IMR-90 (cell line): ENCODE measurements around the gene BRAF.
"Not testable (repeated sequence)": the region's sequence is repeated elsewhere in the genome, so short reads cannot be mapped to it uniquely, and the experiment has no call there.

Experiments
- CHD1 ChIP-seq: IDR thresholded peaks from 2 replicates; pipeline ENCODE4 v1.6.1; 2012; ENCODE audit warnings: low read depth, low read length, improper control_type of control experiment
- CTCF ChIP-seq: conservative IDR thresholded peaks from 2 replicates; pipeline ENCODE4 v1.5.1; 2012; ENCODE audit warnings: mild to moderate bottlenecking, low read depth, low read length, improper control_type of control experiment
- ELK1 ChIP-seq: fragments of 150-350 bp; IDR thresholded peaks from 2 replicates; pipeline ENCODE4 v1.6.1; 2016; ENCODE audit warnings: low read depth, mild to moderate bottlenecking, low read length, moderate library complexity, borderline replicate concordance
- MAZ ChIP-seq: IDR thresholded peaks from 2 replicates; pipeline ENCODE4 v1.6.1; 2012; ENCODE audit warnings: low read depth, mild to moderate bottlenecking, low read length, improper control_type of control experiment, moderate library complexity, borderline replicate concordance
- MXI1 ChIP-seq: IDR thresholded peaks from 2 replicates; pipeline ENCODE4 v1.6.1; 2012; ENCODE audit warnings: low read depth, mild to moderate bottlenecking, low read length, moderate library complexity, borderline replicate concordance
- POLR2A ChIP-seq: IDR thresholded peaks from 2 replicates; pipeline ENCODE4 v1.6.1; 2012; ENCODE audit warnings: mild to moderate bottlenecking, low read depth, low read length
- RAD21 ChIP-seq: IDR thresholded peaks from 2 replicates; pipeline ENCODE4 v1.6.1; 2012; ENCODE audit warnings: low read length, improper control_type of control experiment
- RCOR1 ChIP-seq: IDR thresholded peaks from 2 replicates; pipeline ENCODE4 v1.6.1; 2012; ENCODE audit warnings: mild to moderate bottlenecking, low read length, improper control_type of control experiment; ENCODE audit not compliant: insufficient replicate concordance
- RFX5 ChIP-seq: IDR thresholded peaks from 2 replicates; pipeline ENCODE4 v1.8.0; 2012; ENCODE audit warnings: low read depth, mild to moderate bottlenecking, low read length, moderate library complexity
- SMC3 ChIP-seq: fragments of 150-350 bp; IDR thresholded peaks from 2 replicates; pipeline ENCODE4 v1.6.1; 2016; ENCODE audit warnings: low read depth, mild to moderate bottlenecking, antibody characterized with exemption, low read length, moderate library complexity
- USF2 ChIP-seq: fragments of 150-350 bp; IDR thresholded peaks from 2 replicates; pipeline ENCODE4 v1.6.1; 2017; ENCODE audit warnings: mild to moderate bottlenecking, antibody characterized with exemption, low read length, low read depth

DNA sequence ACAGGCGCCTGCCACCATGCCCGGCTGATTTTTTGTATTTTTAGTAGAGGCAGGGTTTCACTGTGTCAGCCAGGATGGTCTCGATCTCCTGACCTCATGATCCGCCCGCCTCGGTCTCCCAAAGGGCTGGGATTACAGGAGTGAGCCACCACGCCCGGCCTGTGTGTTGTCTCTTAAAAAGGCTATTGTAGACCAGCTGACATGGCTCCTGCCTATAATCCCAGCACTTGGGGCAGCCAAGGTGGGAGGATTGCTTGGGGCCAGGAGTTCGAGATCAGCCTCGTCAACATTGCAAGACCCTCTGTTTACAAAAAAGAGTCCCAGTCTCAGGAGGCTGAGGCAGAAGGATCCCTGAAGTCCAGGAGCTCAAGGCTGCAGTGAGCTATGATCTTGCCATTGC is 230.9 kb downstream of the BRAF start:
- not testable (repeated sequence) for TF ChIP-seq SMC3, CTCF, POLR2A, MXI1, CHD1, ELK1, USF2, RCOR1, RFX5, MAZ, RAD21
